HG02840 (cell line): Measurements from ENCODE around the gene XPNPEP1.
"Not testable (repeated sequence)": the region's sequence is repeated elsewhere in the genome, so short reads cannot be mapped to it uniquely, and the experiment has no call there.

ENCODE experiments used
- ATAC-seq: cut with Tn5 transposase; IDR thresholded peaks from one replicate; pipeline ENCODE4 v1.9.1; 2021; ENCODE audit warnings: mild to moderate bottlenecking, moderate library complexity, moderate number of reproducible peaks; ENCODE audit not compliant: unreplicated experiment, low FRiP score

The XPNPEP1 gene

GRCh38 chr10:109926061-109926745, 2.9 kb upstream of the XPNPEP1 start:
- ATAC-seq: no peak

GRCh38 chr10:109924967-109925620, 1.8 kb upstream of the XPNPEP1 start:
- ATAC-seq: no peak

GRCh38 chr10:109924087-109924486, 776 bp upstream of the XPNPEP1 start:
- no peak for ATAC-seq

GRCh38 chr10:109922358-109922975, 844 bp downstream of the XPNPEP1 start:
- ATAC-seq: no peak

- no peak for ATAC-seq
Observed at GRCh38 chr10:109920016-109920415, 3.3 kb downstream of the XPNPEP1 start.

GRCh38 chr10:109919220-109919619, 4.1 kb downstream of the XPNPEP1 start:
- ATAC-seq: no peak

- not testable (repeated sequence) for ATAC-seq
Observed at GRCh38 chr10:109918707-109919106, 4.6 kb downstream of the XPNPEP1 start.

- no peak for ATAC-seq
Observed at GRCh38 chr10:109915566-109915965, 7.7 kb downstream of the XPNPEP1 start.

- no peak for ATAC-seq
Observed at GRCh38 chr10:109914966-109915365, 8.3 kb downstream of the XPNPEP1 start.

- no peak for ATAC-seq
Observed at GRCh38 chr10:109913306-109913892, 9.9 kb downstream of the XPNPEP1 start.

GRCh38 chr10:109912335-109913281, 10.7 kb downstream of the XPNPEP1 start:
- ATAC-seq: peak; percentile 81

GRCh38 chr10:109911903-109912302, 11.4 kb downstream of the XPNPEP1 start:
- no peak for ATAC-seq

- ATAC-seq: no peak
Observed at GRCh38 chr10:109906316-109906715, 17.0 kb downstream of the XPNPEP1 start.

- no peak for ATAC-seq
Observed at GRCh38 chr10:109904397-109904796, 18.9 kb downstream of the XPNPEP1 start.

- ATAC-seq: peak; percentile 45
Observed at GRCh38 chr10:109902992-109903947, 20.0 kb downstream of the XPNPEP1 start.

- no peak for ATAC-seq
Observed at GRCh38 chr10:109899356-109900331, 23.7 kb downstream of the XPNPEP1 start.

- ATAC-seq: no peak
Observed at GRCh38 chr10:109898666-109899355, 24.5 kb downstream of the XPNPEP1 start.
